HG03442 (cell line): Measurements from ENCODE around the gene HS6ST2.
"Not testable (repeated sequence)": the region's sequence is repeated elsewhere in the genome, so short reads cannot be mapped to it uniquely, and the experiment has no call there.

Source experiments
- ATAC-seq: cut with Tn5 transposase; IDR thresholded peaks from one replicate; pipeline ENCODE4 v1.9.1; 2021; ENCODE audit warnings: mild to moderate bottlenecking, moderate library complexity; ENCODE audit not compliant: unreplicated experiment

The HS6ST2 gene

GRCh38 chrX:132958091-132958703 lies at the start of gene HS6ST2:
Gene HS6ST2, minus strand, starts transcription at chrX:132958629.
- ATAC-seq, result no peak

- ATAC-seq, result no peak
Observed at GRCh38 chrX:133007458-133007857, 49.0 kb upstream of the HS6ST2 start.

GRCh38 chrX:133005616-133006015 lies 47.2 kb upstream of the HS6ST2 start:
- ATAC-seq, result no peak

- no peak for ATAC-seq
Observed at GRCh38 chrX:133005042-133005441, 46.6 kb upstream of the HS6ST2 start.

GRCh38 chrX:132999209-132999608 lies 40.8 kb upstream of the HS6ST2 start:
- ATAC-seq, result no peak

GRCh38 chrX:132990835-132991234 lies 32.4 kb upstream of the HS6ST2 start:
- no peak for ATAC-seq

GRCh38 chrX:132986556-132986955 lies 28.1 kb upstream of the HS6ST2 start:
- no peak for ATAC-seq

- no peak for ATAC-seq
Observed at GRCh38 chrX:132984058-132984650, 25.7 kb upstream of the HS6ST2 start.

- ATAC-seq, result no peak
Observed at GRCh38 chrX:132983496-132983895, 25.1 kb upstream of the HS6ST2 start.

- not testable (repeated sequence) for ATAC-seq
Observed at GRCh38 chrX:132980035-132980434, 21.6 kb upstream of the HS6ST2 start.

- ATAC-seq, result no peak
Observed at GRCh38 chrX:132968296-132968949, 10.0 kb upstream of the HS6ST2 start.

GRCh38 chrX:132967049-132967448 lies 8.6 kb upstream of the HS6ST2 start:
- no peak for ATAC-seq

- ATAC-seq, result no peak
Observed at GRCh38 chrX:132965461-132965860, 7.0 kb upstream of the HS6ST2 start.

GRCh38 chrX:132961511-132961910 lies 3.1 kb upstream of the HS6ST2 start:
- ATAC-seq, result no peak

GRCh38 chrX:132957211-132958090 lies 978 bp downstream of the HS6ST2 start:
- ATAC-seq, result no peak

GRCh38 chrX:132956421-132957210 lies 1.8 kb downstream of the HS6ST2 start:
- ATAC-seq, result no peak

- ATAC-seq, result no peak
Observed at GRCh38 chrX:132955690-132956089, 2.7 kb downstream of the HS6ST2 start.

GRCh38 chrX:132954323-132954722 lies 4.1 kb downstream of the HS6ST2 start:
- no peak for ATAC-seq

- no peak for ATAC-seq
Observed at GRCh38 chrX:132953354-132953753, 5.1 kb downstream of the HS6ST2 start.

GRCh38 chrX:132948648-132949260 lies 9.7 kb downstream of the HS6ST2 start:
- ATAC-seq, result no peak
